ENCODE measurements around the gene TULP4. TPM values are rescaled to one million over a fixed set of nuclear protein-coding genes. Genes with fewer than 3 reads are reported as not detected.

Gene TULP4
- polyA plus RNA-seq, 2 of the 4 experiments (the other 2 are of a cell fraction): 5.0 to 10.6 TPM

GRCh38 chr6:158396136-158396535 lies 83.9 kb downstream of the TULP4 start (continued):
- no peak for TF ChIP-seq CHD4 (IDR thresholded peaks at IDR 0.05; ENCODE audit: borderline replicate concordance)

- FAIRE-seq (no peak), DNase-seq (ENCODE audit: low read depth in 1 of 2, low spot score in 1 of 2) (no peak), ATAC-seq (no peak)
- POLR2A ChIA-PET: no interaction called here
- H3K9me3 ChIP-seq: 0 out of 3 replicates have a peak, but pooled peaks cover 7% of the 10 kb centered on the region
- TF ChIP-seq ZC3H11A (IDR thresholded peaks at IDR 0.05) (no peak), FOSL2 (IDR thresholded peaks at IDR 0.05) (no peak), FOSL2 (CRISPR knock-in tag; IDR thresholded peaks at IDR 0.05) (no peak), NPAS2 (CRISPR knock-in tag; IDR thresholded peaks at IDR 0.05; ENCODE audit: borderline replicate concordance) (no peak), JUNB (IDR thresholded peaks at IDR 0.05) (no peak), GATA3 (IDR thresholded peaks at IDR 0.05; ENCODE audit: borderline replicate concordance) (no peak), EHF (CRISPR knock-in tag; IDR thresholded peaks at IDR 0.05) (no peak), ELK1 (IDR thresholded peaks at IDR 0.05; ENCODE audit: low read depth, low read length) (no peak), ZSCAN20 (CRISPR knock-in tag; IDR thresholded peaks at IDR 0.05) (no peak), ESRRA (IDR thresholded peaks at IDR 0.05; ENCODE audit: borderline replicate concordance, low read length) (no peak), EHMT2 (IDR thresholded peaks at IDR 0.05; ENCODE audit: low read depth) (no peak), KDM1A (IDR thresholded peaks at IDR 0.05; ENCODE audit: low read depth) (no peak), CEBPB (IDR thresholded peaks at IDR 0.05) (no peak), REST (IDR thresholded peaks at IDR 0.05) (no peak), USF2 (IDR thresholded peaks at IDR 0.05) (no peak), POLR2A (IDR thresholded peaks at IDR 0.05; ENCODE audit: low read length) (no peak)
- TF ChIP-seq, protein P1, sequence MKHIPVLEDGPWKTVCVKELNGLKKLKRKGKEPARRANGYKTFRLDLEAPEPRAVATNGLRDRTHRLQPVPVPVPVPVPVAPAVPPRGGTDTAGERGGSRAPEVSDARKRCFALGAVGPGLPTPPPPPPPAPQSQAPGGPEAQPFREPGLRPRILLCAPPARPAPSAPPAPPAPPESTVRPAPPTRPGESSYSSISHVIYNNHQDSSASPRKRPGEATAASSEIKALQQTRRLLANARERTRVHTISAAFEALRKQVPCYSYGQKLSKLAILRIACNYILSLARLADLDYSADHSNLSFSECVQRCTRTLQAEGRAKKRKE (CRISPR knock-in tag; IDR thresholded peaks at IDR 0.05; ENCODE audit: low read depth): no peak
- no peak overlapping the region for H3K27ac ChIP-seq
- no peak overlapping the region for H3K4me3 ChIP-seq
- H3K4me2 ChIP-seq: no peak overlapping the region
- H3K4me1 ChIP-seq: no peaks in the 10 kb centered on the region
- 87% methylated on average over 4 of the region's 4 CpGs for WGBS (ENCODE audit: missing lambda C conversion rate)
- CTCF ChIA-PET: no interaction called here
Measured at GRCh38 chr6:158397578-158397977, 85.3 kb downstream of the TULP4 start.

DNA sequence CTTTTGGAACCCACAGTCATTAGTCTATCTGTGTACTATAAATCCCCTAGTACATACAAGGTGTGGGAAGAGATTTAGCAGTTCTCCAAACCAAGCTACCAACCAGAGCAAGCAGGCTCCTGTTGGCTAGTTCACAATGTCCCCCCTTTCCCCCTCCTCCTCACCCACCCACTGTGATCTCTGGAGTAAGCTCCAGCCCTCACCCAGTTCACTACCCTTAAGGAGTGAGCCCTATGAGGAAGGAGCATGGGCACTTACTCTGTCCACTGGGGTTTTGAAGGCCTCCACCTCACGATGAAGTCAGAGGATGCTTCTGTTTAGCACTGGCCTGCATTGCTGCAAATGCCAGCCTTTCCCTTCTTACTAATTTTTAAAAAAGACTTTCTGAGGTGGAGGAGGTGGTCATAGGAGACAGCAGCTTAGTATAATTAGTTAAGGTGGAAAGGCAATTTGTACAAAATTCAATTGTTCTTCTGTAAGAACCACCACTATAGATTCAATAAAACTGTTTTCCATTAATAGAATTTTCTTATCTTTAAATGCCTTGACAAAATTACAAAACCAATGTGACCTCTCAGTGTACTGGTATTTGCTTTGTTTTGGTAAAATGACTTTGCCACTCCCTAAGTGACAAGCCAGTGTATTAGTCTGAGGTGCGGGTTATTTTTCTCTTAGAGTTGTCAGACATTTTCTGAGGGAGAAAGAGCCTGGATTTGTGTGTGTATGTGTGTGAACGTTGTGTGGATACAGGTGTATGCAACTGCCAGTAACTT lies 86.2 kb downstream of the TULP4 start:
- 86% methylated on average over 3 of the region's 3 CpGs for WGBS (ENCODE audit: missing lambda C conversion rate)
- Histone ChIP-seq H3K4me3 (no peak overlapping the region), H3K27ac (no peak overlapping the region), H3K4me1 (no peaks in the 10 kb centered on the region), H3K4me2 (no peak overlapping the region), H3K9me3 (0 out of 3 replicates have a peak, but pooled peaks cover 2% of the 10 kb centered on the region)
- CTCF ChIA-PET: interaction anchor here (0.6 kb wide), 1 partner anchor 96 kb away, joined by 4 read pairs; no protein-coding TSS in a partner anchor
- DNase-seq (ENCODE audit: low read depth in 1 of 2, low spot score in 1 of 2) (no peak), FAIRE-seq (no peak), ATAC-seq (no peak)
- POLR2A ChIA-PET: no interaction called here
- TF ChIP-seq NFE2L2 (conservative IDR thresholded peaks at IDR 0.05; ENCODE audit: low read length) (no peak), EHF (CRISPR knock-in tag; IDR thresholded peaks at IDR 0.05) (no peak), TP53 (CRISPR knock-in tag; IDR thresholded peaks at IDR 0.05) (no peak), RCOR1 (IDR thresholded peaks at IDR 0.05; ENCODE audit: low read depth, low read length) (no peak), KDM1A (IDR thresholded peaks at IDR 0.05; ENCODE audit: low read depth) (no peak), HOXB5 (CRISPR knock-in tag; IDR thresholded peaks at IDR 0.05) (no peak), MAFK (IDR thresholded peaks at IDR 0.05; ENCODE audit: partially characterized antibody) (no peak)
- TF ChIP-seq, protein P2, sequence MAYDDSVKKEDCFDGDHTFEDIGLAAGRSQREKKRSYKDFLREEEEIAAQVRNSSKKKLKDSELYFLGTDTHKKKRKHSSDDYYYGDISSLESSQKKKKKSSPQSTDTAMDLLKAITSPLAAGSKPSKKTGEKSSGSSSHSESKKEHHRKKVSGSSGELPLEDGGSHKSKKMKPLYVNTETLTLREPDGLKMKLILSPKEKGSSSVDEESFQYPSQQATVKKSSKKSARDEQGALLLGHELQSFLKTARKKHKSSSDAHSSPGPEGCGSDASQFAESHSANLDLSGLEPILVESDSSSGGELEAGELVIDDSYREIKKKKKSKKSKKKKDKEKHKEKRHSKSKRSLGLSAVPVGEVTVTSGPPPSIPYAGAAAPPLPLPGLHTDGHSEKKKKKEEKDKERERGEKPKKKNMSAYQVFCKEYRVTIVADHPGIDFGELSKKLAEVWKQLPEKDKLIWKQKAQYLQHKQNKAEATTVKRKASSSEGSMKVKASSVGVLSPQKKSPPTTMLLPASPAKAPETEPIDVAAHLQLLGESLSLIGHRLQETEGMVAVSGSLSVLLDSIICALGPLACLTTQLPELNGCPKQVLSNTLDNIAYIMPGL (CRISPR knock-in tag; IDR thresholded peaks at IDR 0.05; ENCODE audit: borderline replicate concordance): no peak
- TF ChIP-seq, protein P3, sequence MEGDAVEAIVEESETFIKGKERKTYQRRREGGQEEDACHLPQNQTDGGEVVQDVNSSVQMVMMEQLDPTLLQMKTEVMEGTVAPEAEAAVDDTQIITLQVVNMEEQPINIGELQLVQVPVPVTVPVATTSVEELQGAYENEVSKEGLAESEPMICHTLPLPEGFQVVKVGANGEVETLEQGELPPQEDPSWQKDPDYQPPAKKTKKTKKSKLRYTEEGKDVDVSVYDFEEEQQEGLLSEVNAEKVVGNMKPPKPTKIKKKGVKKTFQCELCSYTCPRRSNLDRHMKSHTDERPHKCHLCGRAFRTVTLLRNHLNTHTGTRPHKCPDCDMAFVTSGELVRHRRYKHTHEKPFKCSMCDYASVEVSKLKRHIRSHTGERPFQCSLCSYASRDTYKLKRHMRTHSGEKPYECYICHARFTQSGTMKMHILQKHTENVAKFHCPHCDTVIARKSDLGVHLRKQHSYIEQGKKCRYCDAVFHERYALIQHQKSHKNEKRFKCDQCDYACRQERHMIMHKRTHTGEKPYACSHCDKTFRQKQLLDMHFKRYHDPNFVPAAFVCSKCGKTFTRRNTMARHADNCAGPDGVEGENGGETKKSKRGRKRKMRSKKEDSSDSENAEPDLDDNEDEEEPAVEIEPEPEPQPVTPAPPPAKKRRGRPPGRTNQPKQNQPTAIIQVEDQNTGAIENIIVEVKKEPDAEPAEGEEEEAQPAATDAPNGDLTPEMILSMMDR (IDR thresholded peaks at IDR 0.05): no peak
